Natural killer cell (primary cell): ENCODE data around the gene STARD10. TPM values are rescaled to one million over a fixed set of nuclear protein-coding genes. Genes with fewer than 3 reads are reported as not detected.

Source experiments
- ATAC-seq, 3 donors: fragments of 150-1000 bp in 2 of 3; fragments of 200-7000 bp in 1 of 3; cut with Tn5 transposase; 1 replicate in 1 of 3; 2 replicates in 2 of 3; pipeline ENCODE4 v1.10.0; 2021; ENCODE audit warnings: mild to moderate bottlenecking in 2 of 3, moderate library complexity in 2 of 3
- DNase-seq, 2 donors: peaks; one replicate each; pipeline versions ENCODE4 v3.0.0 to v3.0.0-alpha.2; 2013 to 2021; ENCODE audit warnings: mixed read lengths in 1 of 2
- H3K27ac ChIP-seq: one replicate; pipeline ENCODE4 v1.5.1; 2013; ENCODE audit warnings: mild to moderate bottlenecking, low read length
- H3K27me3 ChIP-seq: one replicate; pipeline ENCODE4 v1.6.1; 2013; ENCODE audit warnings: low read length; ENCODE audit not compliant: control insufficient read depth, insufficient read depth
- H3K36me3 ChIP-seq: one replicate; pipeline ENCODE4 v1.6.1; 2013; ENCODE audit warnings: low read length; ENCODE audit not compliant: control insufficient read depth, insufficient read depth
- H3K4me1 ChIP-seq: one replicate; pipeline ENCODE4 v1.6.1; 2013; ENCODE audit warnings: low read length; ENCODE audit not compliant: control insufficient read depth, insufficient read depth
- H3K4me3 ChIP-seq: one replicate; pipeline ENCODE4 v1.5.1; 2013; ENCODE audit warnings: low read length
- H3K9me3 ChIP-seq: one replicate; pipeline ENCODE4 v1.6.1; 2013; ENCODE audit warnings: low read length; ENCODE audit not compliant: control insufficient read depth, insufficient read depth
- H3K27ac Mint-ChIP-seq, 2 donors: one replicate each; pipeline ENCODE4 v1.8.0; 2022; ENCODE audit warnings: mild to moderate bottlenecking in 2 of 2, mixed read lengths in 2 of 2, moderate library complexity in 1 of 2
- H3K27me3 Mint-ChIP-seq, 2 donors: one replicate each; pipeline ENCODE4 v1.8.0; 2022; ENCODE audit warnings: low read depth in 2 of 2, mixed read lengths in 2 of 2
- H3K36me3 Mint-ChIP-seq: one replicate; pipeline ENCODE4 v1.8.0; 2022; ENCODE audit warnings: mixed read lengths
- H3K4me1 Mint-ChIP-seq, 2 donors: one replicate each; pipeline ENCODE4 v1.8.0; 2022; ENCODE audit warnings: mixed read lengths in 2 of 2
- H3K4me3 Mint-ChIP-seq: one replicate; pipeline ENCODE4 v1.8.0; 2022; ENCODE audit warnings: mild to moderate bottlenecking, moderate library complexity, mixed read lengths
- H3K9me3 Mint-ChIP-seq, 2 donors: one replicate each; pipeline ENCODE4 v1.8.0; 2022; ENCODE audit warnings: mixed read lengths in 2 of 2
- CTCF ChIP-seq: fragments of 200-600 bp; IDR thresholded peaks from one replicate; pipeline ENCODE4 v1.8.0; 2022; ENCODE audit warnings: antibody characterized with exemption
- WGBS: methylation state at CpG from one replicate; pipeline ENCODE4 v1.1.7; 2013; ENCODE audit warnings: missing lambda C conversion rate; ENCODE audit not compliant: insufficient coverage; 5-methylcytosine and 5-hydroxymethylcytosine counted together
- intact Hi-C: fragments of 100-400 bp; cut with micrococcal nuclease; formaldehyde crosslinking; loops from one replicate; pipeline ENCODE4 v1.14.2; 2022
- total RNA-seq, 4 donors: library from RNA; stranded (reverse); fragments of 120-200 nt in 1 of 4; gene quantifications; one replicate each; pipeline versions ENCODE4 v1.2.3 to v1.2.4, GENCODE V29; 2013 to 2022

STARD10 gene
- total RNA-seq, 3 donors from 2014 or later (not counting 1 experiment from before 2014, with no cell fraction given), result 10.9 to 17.3 (median 11.7) TPM

GRCh38 chr11:72781063-72781312, 12.9 kb downstream of the STARD10 start:
- H3K36me3 ChIP-seq, result no peaks in the 10 kb centered on the region
- no peak overlapping the region for H3K27ac ChIP-seq
- Mint-ChIP-seq H3K4me3 (peak overlapping the region; percentile 59), H3K27me3 (peaks cover 0 to 7% of the 10 kb centered on the region in 2 donors), H3K9me3 (no peaks in the 10 kb centered on the region), H3K4me1 (peaks cover 29 to 31% of the 10 kb centered on the region in 2 donors), H3K36me3 (no peaks in the 10 kb centered on the region), H3K27ac (peak overlapping the region in 1 of 2 donors; percentile 57)
- ATAC-seq (no peak), DNase-seq (peak in 1 of 2 donors; percentile 23)
- H3K4me3 ChIP-seq, result peak overlapping the region; percentile 20
- TF ChIP-seq CTCF, result no peak
- H3K9me3 ChIP-seq, result no peaks in the 10 kb centered on the region
- no peaks in the 10 kb centered on the region for H3K27me3 ChIP-seq
- H3K4me1 ChIP-seq, result peaks cover 49% of the 10 kb centered on the region
- WGBS, result 43% methylated on average over 17 of the region's 17 CpGs
- intact Hi-C loops, result no loop called here

- Histone ChIP-seq H3K36me3 (no peaks in the 10 kb centered on the region), H3K4me3 (peak overlapping the region; percentile 20), H3K9me3 (no peaks in the 10 kb centered on the region), H3K27ac (no peak overlapping the region), H3K4me1 (peaks cover 50% of the 10 kb centered on the region), H3K27me3 (no peaks in the 10 kb centered on the region)
- no peak for DNase-seq
- Mint-ChIP-seq H3K36me3 (no peaks in the 10 kb centered on the region), H3K4me1 (peaks cover 29 to 33% of the 10 kb centered on the region in 2 donors), H3K9me3 (no peaks in the 10 kb centered on the region), H3K27ac (peak overlapping the region in 1 of 2 donors; percentile 57), H3K4me3 (peak overlapping the region; percentile 59), H3K27me3 (peaks cover 0 to 7% of the 10 kb centered on the region in 2 donors)
- intact Hi-C loops, result no loop called here
- ATAC-seq, result no peak
- 97% methylated on average over 10 of the region's 10 CpGs for WGBS
- TF ChIP-seq CTCF, result no peak
Observed at GRCh38 chr11:72780296-72781062, 13.4 kb downstream of the STARD10 start.

- Histone ChIP-seq H3K9me3 (no peaks in the 10 kb centered on the region), H3K4me1 (peaks cover 50% of the 10 kb centered on the region), H3K36me3 (no peaks in the 10 kb centered on the region), H3K4me3 (no peak overlapping the region), H3K27ac (no peak overlapping the region), H3K27me3 (no peaks in the 10 kb centered on the region)
- intact Hi-C loops, result no loop called here
- peaks cover 0 to 7% of the 10 kb centered on the region in 2 donors for H3K27me3 Mint-ChIP-seq
- H3K27ac Mint-ChIP-seq, result peak overlapping the region in 1 of 2 donors; percentile 25
- ATAC-seq (no peak), DNase-seq (no peak)
- H3K4me3 Mint-ChIP-seq, result peak overlapping the region; percentile 75
- TF ChIP-seq CTCF, result no peak
- WGBS, result 87% methylated on average over 4 of the region's 4 CpGs
- no peaks in the 10 kb centered on the region for H3K36me3 Mint-ChIP-seq
- H3K4me1 Mint-ChIP-seq, result peaks cover 29 to 33% of the 10 kb centered on the region in 2 donors
- H3K9me3 Mint-ChIP-seq, result no peaks in the 10 kb centered on the region
Observed at GRCh38 chr11:72779495-72780128, 14.2 kb downstream of the STARD10 start.
